SK-N-MC (cell line): Measurements from ENCODE around the gene CAMK1D.

Experiments
- EZH2 ChIP-seq: fragments of 200-600 bp; sonication (generic); IDR thresholded peaks from one replicate; pipeline ENCODE4 v1.6.1; 2017; ENCODE audit warnings: antibody characterized with exemption
- FOXP2 ChIP-seq: optimal IDR thresholded peaks from 2 replicates; pipeline ENCODE3; 2011; ENCODE audit warnings: mild to moderate bottlenecking, moderate library complexity; ENCODE audit not compliant: insufficient read depth; ENCODE audit errors: extremely low read length, control extremely low read depth
- POLR2AphosphoS5 ChIP-seq: IDR thresholded peaks from 2 replicates; pipeline ENCODE4 v1.6.1; 2012; ENCODE audit warnings: mild to moderate bottlenecking, low read depth, low read length, borderline replicate concordance

DNA sequence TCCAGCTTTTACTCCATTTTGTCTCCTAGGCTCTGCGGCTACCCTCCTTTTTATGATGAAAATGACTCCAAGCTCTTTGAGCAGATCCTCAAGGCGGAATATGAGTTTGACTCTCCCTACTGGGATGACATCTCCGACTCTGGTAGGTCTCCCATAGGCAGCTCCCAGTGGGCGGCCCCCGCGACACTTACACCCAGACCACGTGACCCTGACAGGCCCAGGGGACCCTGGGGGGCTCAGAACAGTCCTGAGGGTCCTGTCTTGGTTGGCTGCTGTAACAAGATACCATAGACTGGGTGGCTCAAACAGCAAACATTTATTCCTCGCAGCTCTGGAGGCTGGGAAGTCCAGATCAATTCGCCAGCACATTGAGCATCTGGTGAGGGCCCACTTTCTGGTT, 464.8 kb downstream of the CAMK1D start:
- no peak for TF ChIP-seq POLR2AphosphoS5
- TF ChIP-seq EZH2: no peak
- TF ChIP-seq FOXP2: no peak
